Activated T-cell treated with anti-CD3 and anti-CD28 coated beads, Interleukin-2, amount 50 U/mL, for 1 hour (primary cell): Measurements from ENCODE around the gene GOSR2.
A peak's percentile ranks its signal among the peaks of the same experiment; 100 is the strongest.

Source experiments
- DNase-seq: peaks from one replicate; pipeline ENCODE4 v3.0.0-alpha.2; 2020

Gene GOSR2

DNA sequence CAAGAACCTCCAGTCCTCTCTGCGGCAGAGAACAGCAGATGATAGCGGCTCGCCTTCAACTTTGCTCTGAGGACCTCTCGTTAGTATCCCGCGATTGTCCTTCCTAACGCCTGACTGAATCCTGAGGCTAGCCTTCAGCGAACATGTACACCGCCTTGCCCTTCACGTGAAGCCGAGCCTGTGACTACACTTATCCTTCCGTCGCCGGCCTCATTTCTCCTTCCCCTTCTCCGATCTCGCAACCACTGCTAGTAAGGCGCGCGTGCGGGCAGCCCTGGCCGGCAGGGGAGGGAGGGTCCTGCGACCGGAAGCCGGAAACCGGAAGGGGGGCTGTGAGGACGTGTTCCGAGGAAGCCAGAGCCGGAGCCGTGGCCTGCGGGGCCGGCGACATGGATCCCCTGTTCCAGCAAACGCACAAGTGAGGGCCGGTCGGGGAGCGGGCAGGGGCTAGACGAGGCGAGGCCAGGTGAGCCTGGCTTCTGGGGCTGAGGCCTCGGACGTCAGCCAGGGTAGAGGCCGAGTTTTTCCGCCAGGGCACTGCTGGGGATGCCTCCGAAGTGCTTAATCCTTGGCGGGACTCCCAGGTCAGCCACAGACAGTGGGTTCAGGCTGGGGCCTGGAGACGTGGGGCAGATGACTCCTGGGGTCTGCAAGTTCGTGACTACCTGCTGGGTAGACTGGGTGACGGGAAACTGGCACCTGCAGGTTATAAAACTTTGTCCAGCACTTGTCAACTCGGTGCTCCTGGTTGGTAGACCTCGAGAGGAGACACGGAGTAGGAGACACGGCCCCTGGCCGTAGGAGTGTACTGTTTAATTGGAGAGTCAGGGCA lies at the start of gene GOSR2:
Gene GOSR2 (plus strand): TSS at position 357 of the 832 bp plus-strand sequence. CDS start 33 bp downstream, at position 390.
- DNase-seq = peak; percentile 93

GRCh38 chr17:46873941-46874645 lies 48.9 kb upstream of the GOSR2 start:
- DNase-seq = no peak

DNA sequence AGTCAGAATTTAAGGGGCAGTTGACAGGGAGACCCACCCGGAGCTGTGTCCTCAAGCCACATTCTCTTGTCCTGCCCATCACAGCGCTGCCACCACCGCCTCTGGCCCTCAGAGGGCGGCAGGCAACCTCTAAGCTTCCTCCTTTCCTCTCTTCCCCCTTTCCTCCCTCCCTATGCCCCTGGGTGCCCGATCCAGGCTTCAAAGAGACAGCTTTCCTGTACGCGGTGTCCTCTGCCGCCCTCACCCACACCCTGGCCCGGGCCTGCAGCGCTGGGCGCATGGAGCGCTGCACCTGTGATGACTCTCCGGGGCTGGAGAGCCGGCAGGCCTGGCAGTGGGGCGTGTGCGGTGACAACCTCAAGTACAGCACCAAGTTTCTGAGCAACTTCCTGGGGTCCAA lies 48.1 kb upstream of the GOSR2 start:
- no peak for DNase-seq

GRCh38 chr17:46875849-46876352 lies 47.1 kb upstream of the GOSR2 start:
- no peak for DNase-seq

GRCh38 chr17:46876353-46876887 lies 46.5 kb upstream of the GOSR2 start:
- DNase-seq = no peak

GRCh38 chr17:46876926-46877325 lies 46.0 kb upstream of the GOSR2 start:
- no peak for DNase-seq

DNA sequence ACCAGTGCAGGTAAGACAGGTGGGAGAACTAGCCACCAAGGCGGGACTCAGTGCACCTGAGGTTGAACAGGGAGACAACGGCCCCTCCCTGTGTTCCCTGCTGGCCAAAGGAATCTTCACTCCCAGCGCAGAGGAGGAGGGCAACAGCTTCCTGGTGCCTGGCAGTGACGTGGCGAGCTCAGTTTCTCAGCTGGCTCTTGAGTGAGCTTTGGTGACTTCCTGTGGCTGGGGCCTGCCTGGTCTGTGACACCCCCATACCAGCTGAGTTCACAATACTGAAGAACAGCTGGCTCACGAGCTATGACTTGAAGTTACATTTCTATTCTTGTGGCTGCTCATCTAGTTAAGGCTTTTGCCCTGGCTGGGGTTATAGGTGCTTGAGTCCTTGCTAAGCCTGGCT lies 45.5 kb upstream of the GOSR2 start:
- no peak for DNase-seq

- no peak for DNase-seq
Measured at GRCh38 chr17:46878055-46878454, 44.9 kb upstream of the GOSR2 start.

GRCh38 chr17:46879101-46879500 lies 43.9 kb upstream of the GOSR2 start:
- no peak for DNase-seq

DNA sequence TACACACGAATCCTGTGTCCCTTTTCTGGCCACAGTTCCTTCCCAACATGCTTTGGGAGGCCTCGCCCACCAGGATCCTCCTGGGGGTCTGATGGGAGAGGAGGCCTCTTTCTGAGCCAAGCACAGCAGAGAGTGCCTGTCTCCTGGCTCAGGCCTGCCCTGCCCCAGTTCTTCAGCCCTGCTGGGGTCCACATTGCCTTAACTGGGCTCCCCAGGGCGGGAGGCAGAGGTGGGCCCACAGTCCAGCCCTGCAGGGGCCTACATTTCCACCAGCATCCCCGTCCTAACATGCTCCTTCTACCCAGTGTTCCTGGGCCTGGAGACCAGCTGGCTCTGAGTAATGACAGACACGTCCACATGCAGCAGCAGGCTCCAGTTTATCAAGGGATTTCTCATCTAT lies 41.9 kb upstream of the GOSR2 start:
- DNase-seq = no peak

GRCh38 chr17:46882666-46883065 lies 40.3 kb upstream of the GOSR2 start:
- DNase-seq = no peak

DNA sequence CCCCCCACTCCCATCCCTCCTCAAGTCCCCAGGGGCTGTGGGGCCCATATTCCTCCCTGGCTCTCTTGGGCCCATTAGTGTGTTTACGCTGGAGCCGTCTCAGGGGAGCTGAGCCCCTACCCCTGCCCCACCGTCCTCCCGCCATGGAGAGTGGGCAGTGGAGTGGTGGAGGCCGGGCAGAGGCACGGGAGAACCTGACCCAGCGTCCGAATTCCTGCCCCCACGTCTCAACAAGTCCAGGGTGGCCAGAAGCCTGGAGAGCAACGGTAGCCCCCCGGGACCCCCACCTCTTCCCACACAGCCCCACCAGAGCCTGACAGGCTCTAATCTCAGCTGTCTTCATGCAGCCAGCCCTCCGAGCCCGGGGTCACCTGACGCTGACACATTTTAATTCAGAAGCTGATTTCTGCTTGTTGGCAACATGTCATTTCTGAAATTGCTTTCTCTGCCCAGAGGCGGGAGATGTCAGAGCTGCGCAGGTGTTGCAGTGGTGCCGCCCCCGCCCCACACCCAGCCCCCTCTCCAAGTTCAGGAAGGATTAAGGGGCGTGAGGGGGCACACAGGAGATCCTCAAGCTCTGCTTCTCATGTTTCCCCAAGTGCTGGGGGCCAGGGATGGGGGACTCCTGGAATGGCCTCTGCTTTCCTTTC lies 39.0 kb upstream of the GOSR2 start:
- DNase-seq = no peak

- no peak for DNase-seq
Measured at GRCh38 chr17:46884552-46884951, 38.4 kb upstream of the GOSR2 start.

DNA sequence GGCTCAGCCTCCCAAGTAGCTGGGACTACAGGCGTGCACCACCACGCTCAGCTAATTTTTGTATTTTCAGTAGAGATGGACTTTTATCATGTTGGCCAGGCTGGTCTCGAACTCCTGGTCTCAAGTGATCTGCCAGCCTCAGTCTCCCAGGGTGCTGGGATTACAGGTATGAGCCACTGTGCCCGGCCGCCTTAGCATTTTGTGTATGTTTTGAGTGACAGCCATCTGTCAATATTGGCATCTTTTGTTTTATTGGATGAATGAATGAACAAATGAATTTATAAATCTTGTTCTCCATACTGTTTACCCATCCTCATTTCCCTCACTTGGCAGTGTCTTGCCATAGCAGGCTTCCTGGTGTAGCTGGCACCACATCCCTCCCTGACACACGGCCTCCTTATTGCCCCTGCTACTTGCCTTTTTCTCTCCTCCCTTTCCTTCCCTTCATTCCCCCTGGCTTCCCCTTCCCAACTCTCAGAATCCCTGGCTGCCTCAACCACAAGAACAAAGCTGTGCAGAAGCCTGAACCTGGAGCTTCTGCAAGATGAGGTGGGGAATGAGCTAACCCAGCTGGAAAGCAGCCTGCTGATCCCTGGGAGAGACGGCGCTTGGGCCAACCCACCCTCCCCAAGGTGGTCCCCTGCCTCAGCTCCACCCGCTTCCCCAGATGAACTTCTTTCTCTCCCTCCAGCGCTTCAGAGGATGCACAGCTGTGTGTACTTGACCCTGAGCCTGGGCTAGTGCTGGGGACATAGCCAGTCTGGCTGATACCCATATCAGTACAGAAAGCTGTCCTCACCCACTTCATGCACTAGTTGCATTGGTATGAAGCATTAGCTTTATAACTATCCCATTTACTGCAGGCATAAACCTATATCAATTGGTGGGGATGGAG lies 37.3 kb upstream of the GOSR2 start:
- no peak for DNase-seq

- DNase-seq = no peak
Measured at GRCh38 chr17:46886310-46886663, 36.7 kb upstream of the GOSR2 start.

DNA sequence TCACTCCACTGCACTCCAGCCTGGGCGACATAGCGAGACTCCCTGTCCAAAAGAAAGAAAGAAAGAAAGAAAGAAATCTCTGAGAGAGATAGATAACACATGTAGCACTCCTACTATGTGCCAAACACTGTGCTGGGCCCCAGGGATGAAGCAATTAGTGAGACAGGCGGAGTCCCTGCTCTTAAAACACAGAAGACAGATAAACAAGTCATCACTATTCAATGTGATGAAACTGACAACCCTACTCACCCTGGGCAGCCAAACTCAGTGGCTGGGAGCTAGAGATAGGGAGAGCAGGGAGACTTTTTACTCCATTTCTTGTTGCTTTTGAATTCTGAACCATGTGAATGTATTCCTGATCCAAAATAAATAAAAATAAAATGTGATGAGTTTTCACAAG lies 35.2 kb upstream of the GOSR2 start:
- DNase-seq = no peak

- no peak for DNase-seq
Measured at GRCh38 chr17:46888727-46889126, 34.2 kb upstream of the GOSR2 start.

DNA sequence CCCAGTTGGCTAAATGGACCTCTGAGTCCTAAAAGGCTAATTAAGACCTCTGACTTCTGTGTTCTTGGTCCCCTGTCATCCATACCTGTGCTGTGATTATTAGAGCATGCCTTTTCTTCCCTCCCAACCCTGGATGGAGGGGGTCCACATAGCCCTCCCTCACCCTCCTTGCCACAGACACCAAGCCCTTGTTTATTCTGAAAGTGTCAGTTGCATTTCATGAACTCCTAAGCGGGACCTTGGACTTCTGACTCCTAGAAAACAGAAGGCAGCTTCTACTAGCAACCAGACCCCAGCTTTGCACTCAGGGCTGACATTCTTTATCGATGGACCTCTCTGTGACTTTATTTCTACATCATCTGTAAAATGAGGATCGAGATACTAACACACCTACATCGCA lies 33.4 kb upstream of the GOSR2 start:
- no peak for DNase-seq

GRCh38 chr17:46889992-46890564 lies 32.9 kb upstream of the GOSR2 start:
- DNase-seq = no peak

DNA sequence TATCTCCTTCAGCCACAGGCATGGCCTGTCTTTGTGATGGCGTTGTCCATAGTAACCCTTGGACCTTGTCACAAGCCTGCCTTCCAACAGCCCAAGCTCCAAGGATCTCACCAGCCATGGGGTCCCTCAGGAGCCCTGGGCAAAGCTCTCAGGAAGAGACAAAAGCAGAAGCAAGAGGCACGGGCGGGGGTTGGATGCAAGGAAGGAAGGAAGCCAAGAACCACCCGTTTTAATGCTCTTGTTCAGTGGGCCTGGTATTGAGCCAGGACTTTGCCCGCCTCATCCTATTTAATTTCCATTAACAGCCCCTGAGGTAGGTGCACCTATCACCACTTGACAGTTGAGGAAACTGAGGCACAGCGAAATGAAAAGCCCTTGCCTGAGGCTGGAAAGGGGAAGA lies 32.3 kb upstream of the GOSR2 start:
- no peak for DNase-seq

GRCh38 chr17:46892192-46892703 lies 30.7 kb upstream of the GOSR2 start:
- DNase-seq = no peak

DNA sequence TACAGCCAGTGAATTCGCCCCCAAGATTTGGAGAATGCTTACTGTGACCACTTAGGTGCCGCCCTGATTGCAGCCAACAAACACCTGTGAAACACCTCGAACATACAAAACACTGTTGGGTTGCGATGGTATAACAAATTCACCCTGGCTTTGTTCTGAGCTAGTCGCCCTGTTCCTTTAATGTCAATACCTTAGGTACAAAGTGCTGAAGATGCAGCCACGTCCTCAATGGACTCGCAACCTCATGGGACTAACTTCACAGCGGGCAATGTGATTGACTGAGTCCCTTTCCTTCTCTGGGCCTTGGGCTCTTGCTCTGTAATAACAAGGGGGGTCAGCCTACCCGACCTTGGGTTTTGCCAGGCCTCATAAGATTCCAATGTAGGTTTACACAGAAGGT lies 28.9 kb upstream of the GOSR2 start:
- no peak for DNase-seq
